ENCODE data around the gene ZNF624.

ZNF624 gene

DNA sequence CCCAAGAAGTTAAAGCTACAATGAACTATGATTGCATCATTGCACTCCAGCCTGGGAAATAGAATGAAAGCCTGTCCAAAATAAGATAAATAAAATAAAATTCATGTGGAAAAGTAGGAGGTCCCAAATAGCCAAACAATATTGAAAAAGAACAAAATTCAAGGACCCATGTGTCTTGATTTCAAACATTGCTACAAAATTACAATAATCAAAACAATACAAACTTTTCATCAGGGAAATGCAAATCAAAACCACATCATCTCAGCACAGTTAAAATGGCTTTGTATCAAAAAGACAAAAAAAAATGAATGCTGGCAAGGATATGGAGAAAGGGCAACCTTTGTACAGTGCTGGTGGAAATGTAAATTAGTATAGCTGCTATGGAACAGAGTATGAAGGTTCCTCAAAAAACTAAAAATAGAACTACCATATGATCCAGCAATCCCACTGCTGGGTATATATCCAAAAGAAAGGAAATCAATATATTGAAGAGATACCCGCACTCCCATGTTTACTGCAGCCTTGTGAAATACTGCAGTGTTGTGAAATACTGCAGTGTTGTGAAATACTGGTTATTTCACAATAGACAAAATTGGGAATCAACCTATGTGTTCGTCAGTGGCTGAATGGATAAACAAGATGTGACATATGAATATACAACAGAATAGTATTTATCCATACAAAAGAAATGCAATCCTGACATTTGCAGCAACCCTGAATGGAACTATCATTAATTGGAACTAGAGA lies 60.1 kb downstream of the ZNF624 start:
- DNase-seq (ENCODE audit: low read depth, low spot score): no peak

DNA sequence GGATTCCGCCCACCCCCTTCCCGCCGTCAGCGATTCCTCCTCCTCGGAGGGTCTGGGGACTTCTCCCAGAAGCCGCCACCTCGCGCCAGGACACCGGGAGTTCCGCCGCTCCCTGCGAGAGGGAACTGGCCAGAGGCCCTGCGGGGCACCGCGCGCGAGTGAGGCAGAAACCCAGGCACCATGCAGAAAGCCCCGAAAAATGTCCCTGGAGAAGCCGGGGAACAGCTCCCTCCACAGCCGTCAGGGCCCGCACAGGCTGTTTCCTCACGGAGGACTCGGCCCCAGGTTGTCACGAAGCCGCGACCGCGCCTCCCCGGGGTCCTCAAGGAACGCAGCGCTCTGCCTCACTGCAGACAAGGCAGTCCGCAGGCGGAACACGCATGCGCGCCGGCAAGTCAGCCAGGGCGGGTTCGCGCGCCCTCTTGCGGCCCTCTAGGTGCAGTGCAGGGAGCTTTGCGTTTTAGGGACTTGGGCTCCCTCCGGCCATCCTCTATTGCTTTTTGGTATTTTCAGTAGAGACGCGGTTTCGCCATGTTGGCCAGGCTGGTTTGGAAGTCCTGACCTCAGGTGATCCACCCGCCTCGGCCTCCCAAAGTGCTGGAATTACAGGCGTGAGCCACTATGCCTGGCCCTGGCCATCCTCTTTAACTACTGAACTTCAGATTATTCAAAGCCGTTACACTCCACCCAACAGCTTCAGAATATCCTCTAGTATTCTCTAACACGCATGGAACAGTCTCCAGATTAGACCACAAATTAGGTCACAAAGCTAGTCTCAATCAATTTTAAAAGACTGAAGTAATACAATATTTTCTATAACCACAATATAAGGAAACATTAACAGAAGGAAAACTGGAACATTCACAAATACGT lies 64.3 kb downstream of the ZNF624 start:
- peak; percentile 98 for DNase-seq (ENCODE audit: low read depth, low spot score)

DNA sequence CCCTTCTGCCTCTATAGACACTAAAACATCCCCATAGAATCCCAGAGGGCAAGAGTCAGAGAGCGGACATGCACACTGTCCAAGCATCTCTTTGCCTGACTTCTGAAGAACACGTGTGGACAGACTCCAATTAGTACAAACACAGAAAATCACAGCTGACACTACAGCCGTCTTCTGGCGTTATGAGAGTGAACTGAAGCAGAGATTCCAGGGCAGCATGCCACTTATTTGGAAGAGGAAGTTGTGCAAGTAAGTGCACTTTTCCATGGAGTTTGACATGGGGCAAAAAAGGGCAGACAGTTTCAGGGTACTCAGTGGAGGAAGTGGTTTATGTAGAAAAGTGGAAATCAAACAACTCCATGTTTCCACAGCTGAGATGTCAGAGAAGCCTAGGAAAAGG lies 67.9 kb downstream of the ZNF624 start:
- DNase-seq (ENCODE audit: low read depth, low spot score): no peak

DNA sequence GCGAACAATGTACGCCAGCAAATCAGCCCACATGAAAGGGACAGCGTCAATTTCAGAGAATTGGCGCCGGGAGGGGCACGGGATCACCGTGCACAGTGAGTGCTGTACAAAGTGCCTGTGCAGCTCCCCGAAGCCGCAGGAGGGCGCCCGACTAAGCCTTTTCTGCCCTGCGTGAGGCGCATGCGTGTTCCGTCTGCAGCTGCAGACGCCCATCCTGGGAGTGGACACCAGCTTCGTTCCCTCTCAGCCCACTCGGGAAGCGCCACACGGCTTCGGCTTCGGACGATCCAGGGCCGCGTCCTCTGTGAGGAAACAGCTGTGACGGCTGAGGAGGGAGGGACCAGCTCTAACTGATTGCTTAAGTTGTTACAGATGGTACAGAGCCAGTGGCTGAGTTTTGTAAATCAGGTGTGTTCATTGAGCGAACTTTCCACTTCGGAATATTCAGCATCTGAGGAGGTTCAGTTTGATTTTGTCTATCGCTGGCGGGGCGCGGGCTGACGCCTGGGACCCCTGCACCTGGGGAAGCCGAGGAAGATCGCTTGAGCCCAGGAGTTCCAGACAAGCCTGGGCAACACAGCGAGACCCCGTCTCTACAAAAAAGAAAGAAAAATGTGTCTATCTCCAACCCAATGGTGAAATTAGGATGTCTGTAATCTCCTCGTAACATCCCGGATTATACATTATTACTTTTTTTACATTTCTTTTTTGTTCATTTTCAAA lies 69.2 kb downstream of the ZNF624 start:
- DNase-seq (ENCODE audit: low read depth, low spot score): peak; percentile 77

DNA sequence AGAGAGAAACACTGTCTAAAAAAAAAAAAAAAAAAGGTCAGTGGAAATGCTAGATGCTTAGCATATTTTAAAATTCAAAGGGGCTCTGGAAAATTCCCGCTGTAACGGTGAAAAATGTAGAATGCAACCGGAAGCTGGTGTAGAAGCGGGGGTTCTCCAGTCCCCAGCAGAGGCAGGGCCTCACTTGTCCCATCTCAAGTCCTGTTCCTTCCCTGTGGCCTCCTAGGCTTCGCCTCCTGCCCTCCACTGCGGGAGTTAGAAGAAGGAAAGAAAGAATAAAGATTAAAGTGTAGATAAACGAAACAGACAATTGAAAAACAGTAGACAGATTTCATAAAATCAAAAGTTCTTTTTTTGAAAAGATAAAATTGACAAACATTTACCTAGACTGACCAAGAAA lies 69.9 kb downstream of the ZNF624 start:
- DNase-seq (ENCODE audit: low read depth, low spot score): no peak

DNA sequence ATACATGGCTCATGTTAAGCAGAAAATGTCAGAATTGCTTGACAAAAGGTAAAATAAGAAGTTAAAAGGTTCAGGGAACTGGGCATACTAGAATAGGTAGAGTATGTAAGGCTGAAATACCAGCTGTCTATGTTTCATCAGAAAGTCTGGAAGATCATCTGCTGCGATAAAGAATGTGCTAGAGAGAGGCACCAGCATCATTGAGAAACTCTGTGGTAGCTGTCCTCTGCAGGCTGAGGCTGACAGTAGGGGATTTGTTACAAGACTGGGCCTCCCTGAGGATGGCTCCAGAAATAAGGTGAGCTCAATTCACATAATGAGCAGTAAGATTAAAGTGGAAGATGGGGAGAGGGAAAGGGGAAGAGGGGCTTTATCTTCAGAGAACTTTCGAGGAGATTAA lies 80.2 kb downstream of the ZNF624 start:
- DNase-seq (ENCODE audit: low read depth, low spot score): no peak
